SK-N-MC (cell line): Measurements from ENCODE around the gene SAXO2.

Experiments
- EZH2 ChIP-seq: fragments of 200-600 bp; sonication (generic); IDR thresholded peaks from one replicate; pipeline ENCODE4 v1.6.1; 2017; ENCODE audit warnings: antibody characterized with exemption
- FOXP2 ChIP-seq: optimal IDR thresholded peaks from 2 replicates; pipeline ENCODE3; 2011; ENCODE audit warnings: mild to moderate bottlenecking, moderate library complexity; ENCODE audit not compliant: insufficient read depth; ENCODE audit errors: extremely low read length, control extremely low read depth
- POLR2AphosphoS5 ChIP-seq: IDR thresholded peaks from 2 replicates; pipeline ENCODE4 v1.6.1; 2012; ENCODE audit warnings: mild to moderate bottlenecking, low read depth, low read length, borderline replicate concordance

DNA sequence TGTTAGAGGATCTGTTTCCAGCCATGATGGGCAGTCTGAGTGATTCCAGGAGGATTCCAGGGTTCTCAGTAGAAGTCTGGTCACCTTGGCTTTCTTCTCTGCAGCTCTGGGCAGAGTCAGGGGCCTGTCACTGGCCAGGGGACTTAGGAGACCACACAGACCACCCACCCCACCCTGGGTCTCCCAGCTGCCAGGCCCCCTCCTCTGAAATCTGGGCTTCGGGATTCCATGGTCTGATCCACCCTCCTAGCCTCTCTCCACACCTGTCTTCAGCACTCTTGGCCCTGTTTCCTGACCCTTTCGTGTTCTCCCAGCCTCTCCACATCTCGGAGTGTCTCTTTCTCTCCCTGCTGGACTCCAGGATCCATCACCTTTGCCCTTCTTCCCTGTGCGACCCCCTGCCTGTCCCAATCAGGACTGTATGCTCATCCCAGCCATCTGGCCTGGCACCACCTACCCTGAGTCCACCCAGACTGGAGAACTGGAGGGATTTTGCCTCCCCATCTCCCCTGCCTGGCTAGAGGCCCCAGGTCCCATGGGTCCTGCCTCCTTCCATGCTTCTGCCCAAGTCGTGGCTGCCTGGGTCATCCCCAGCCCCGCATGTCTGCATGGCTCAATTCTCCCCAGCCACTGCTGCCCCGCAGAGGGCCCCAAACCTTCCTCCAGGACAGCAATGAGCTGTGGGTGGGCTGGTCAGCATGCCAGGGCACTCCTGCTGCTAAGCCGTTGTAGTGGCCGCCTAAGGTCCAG lies 52.3 kb downstream of the SAXO2 start:
- TF ChIP-seq POLR2AphosphoS5 (no peak), EZH2 (no peak), FOXP2 (no peak)
